ENCODE measurements around the gene TOB1.

GRCh38 chr17:50837286-50837979 is 28.7 kb downstream of the TOB1 start:
- no peak for TF ChIP-seq CTCF (IDR thresholded peaks at IDR 0.05; ENCODE audit: borderline replicate concordance, extremely low read depth, low read length, poor library complexity, severe bottlenecking)
- no peak for TF ChIP-seq EZH2 (IDR thresholded peaks at IDR 0.05; ENCODE audit: borderline replicate concordance, low read depth, low read length, severe bottlenecking)
